ENCODE results near the gene DOCK10. TPM values are rescaled to one million over a fixed set of nuclear protein-coding genes. Genes with fewer than 3 reads are reported as not detected.

Gene DOCK10
- total RNA-seq, 6 experiments from 2014 or later: 61.1 to 78.8 (median 75.8) TPM

- Mint-ChIP-seq H3K9me3 (no peaks in the 10 kb centered on the region), H3K27ac (peak overlapping the region; percentile 29), H3K36me3 (ENCODE audit: low read depth) (peaks cover 80% of the 10 kb centered on the region), H3K4me1 (ENCODE audit: low read depth) (peaks cover 38% of the 10 kb centered on the region), H3K27me3 (ENCODE audit: insufficient read depth) (peaks cover 6% of the 10 kb centered on the region), H3K4me3 (no peak overlapping the region)
- DNase-seq: peak; percentile 74
- no peak for TF ChIP-seq CTCF (IDR thresholded peaks at IDR 0.05)
These were observed 194.1 kb downstream of the DOCK10 start for GRCh38 chr2:224847961-224848850.

GRCh38 chr2:224847381-224847780, 194.9 kb downstream of the DOCK10 start:
- Mint-ChIP-seq H3K27me3 (ENCODE audit: insufficient read depth) (peaks cover 6% of the 10 kb centered on the region), H3K4me1 (ENCODE audit: low read depth) (peaks cover 46% of the 10 kb centered on the region), H3K27ac (peak overlapping the region; percentile 23; the same call in 1 of the 2 replicates), H3K36me3 (ENCODE audit: low read depth) (peaks cover 81% of the 10 kb centered on the region), H3K9me3 (no peaks in the 10 kb centered on the region), H3K4me3 (no peak overlapping the region)
- TF ChIP-seq CTCF (IDR thresholded peaks at IDR 0.05): no peak
- no peak for DNase-seq

GRCh38 chr2:224846686-224847085, 195.6 kb downstream of the DOCK10 start:
- H3K4me3 Mint-ChIP-seq: no peak overlapping the region
- TF ChIP-seq CTCF (IDR thresholded peaks at IDR 0.05): no peak
- H3K9me3 Mint-ChIP-seq: no peaks in the 10 kb centered on the region
- H3K4me1 Mint-ChIP-seq (ENCODE audit: low read depth): peaks cover 48% of the 10 kb centered on the region
- peaks cover 81% of the 10 kb centered on the region for H3K36me3 Mint-ChIP-seq (ENCODE audit: low read depth)
- no peak for DNase-seq
- no peak overlapping the region; the same call in 1 of the 2 replicates for H3K27ac Mint-ChIP-seq
- H3K27me3 Mint-ChIP-seq (ENCODE audit: insufficient read depth): peaks cover 4% of the 10 kb centered on the region

GRCh38 chr2:224846161-224846560, 196.1 kb downstream of the DOCK10 start:
- Mint-ChIP-seq H3K27ac (0 out of 2 replicates have a peak overlapping the region, but pooled peaks have one; percentile 29), H3K27me3 (ENCODE audit: insufficient read depth) (peaks cover 4% of the 10 kb centered on the region), H3K4me3 (no peak overlapping the region), H3K9me3 (no peaks in the 10 kb centered on the region), H3K36me3 (ENCODE audit: low read depth) (peaks cover 83% of the 10 kb centered on the region), H3K4me1 (ENCODE audit: low read depth) (peaks cover 46% of the 10 kb centered on the region)
- no peak for TF ChIP-seq CTCF (IDR thresholded peaks at IDR 0.05)
- DNase-seq: no peak

GRCh38 chr2:224843141-224843540, 199.1 kb downstream of the DOCK10 start:
- H3K36me3 Mint-ChIP-seq (ENCODE audit: low read depth): peaks cover 88% of the 10 kb centered on the region

More at GRCh38 chr2:224843141-224843540, 199.1 kb downstream of the DOCK10 start:
- H3K27ac Mint-ChIP-seq: peak overlapping the region; percentile 5
- TF ChIP-seq CTCF (IDR thresholded peaks at IDR 0.05): no peak
- peaks cover 43% of the 10 kb centered on the region for H3K4me1 Mint-ChIP-seq (ENCODE audit: low read depth)
- no peaks in the 10 kb centered on the region; the same call in 1 of the 2 replicates for H3K27me3 Mint-ChIP-seq (ENCODE audit: insufficient read depth)
- peaks cover 12% of the 10 kb centered on the region; the same call in 1 of the 2 replicates for H3K9me3 Mint-ChIP-seq
- H3K4me3 Mint-ChIP-seq: no peak overlapping the region; the same call in 1 of the 2 replicates
- DNase-seq: no peak
